Measurements from ENCODE around the gene GJA4.

Gene GJA4

GRCh38 chr1:34839526-34840305 lies 46.9 kb downstream of the GJA4 start:
- Histone ChIP-seq H3K9me3 (ENCODE audit: control insufficient read depth in 2 of 2, low read length in 2 of 2) (no peaks in the 10 kb centered on the region), H3K27ac (ENCODE audit: low read length) (no peak overlapping the region), H3K4me1 (ENCODE audit: control insufficient read depth, insufficient read depth, low read length) (no peaks in the 10 kb centered on the region), H3K9ac (ENCODE audit: low read length in 2 of 2) (no peak overlapping the region), H3K27me3 (ENCODE audit: control insufficient read depth in 1 of 2, insufficient read depth in 2 of 2, low read length in 2 of 2) (no peaks in the 10 kb centered on the region), H3K36me3 (ENCODE audit: control insufficient read depth in 2 of 2, insufficient read depth in 2 of 2, low read length in 2 of 2) (peaks cover 0 to 3% of the 10 kb centered on the region in 2 donors), H3K4me3 (ENCODE audit: low read length in 2 of 2) (no peak overlapping the region)

- Histone ChIP-seq H3K27me3 (ENCODE audit: control insufficient read depth in 1 of 2, insufficient read depth in 2 of 2, low read length in 2 of 2) (no peaks in the 10 kb centered on the region), H3K36me3 (ENCODE audit: control insufficient read depth in 2 of 2, insufficient read depth in 2 of 2, low read length in 2 of 2) (peaks cover 0 to 3% of the 10 kb centered on the region in 2 donors), H3K9me3 (ENCODE audit: control insufficient read depth in 2 of 2, low read length in 2 of 2) (no peaks in the 10 kb centered on the region), H3K9ac (ENCODE audit: low read length in 2 of 2) (no peak overlapping the region), H3K4me1 (ENCODE audit: control insufficient read depth, insufficient read depth, low read length) (no peaks in the 10 kb centered on the region), H3K4me3 (ENCODE audit: low read length in 2 of 2) (no peak overlapping the region), H3K27ac (ENCODE audit: low read length) (no peak overlapping the region)
These were observed 47.6 kb downstream of the GJA4 start for GRCh38 chr1:34840426-34840825.

GRCh38 chr1:34842073-34842472 lies 49.3 kb downstream of the GJA4 start:
- H3K27me3 ChIP-seq (ENCODE audit: control insufficient read depth in 1 of 2, insufficient read depth in 2 of 2, low read length in 2 of 2), result no peaks in the 10 kb centered on the region
- H3K4me3 ChIP-seq (ENCODE audit: low read length in 2 of 2), result no peak overlapping the region
- peaks cover 0 to 3% of the 10 kb centered on the region in 2 donors for H3K36me3 ChIP-seq (ENCODE audit: control insufficient read depth in 2 of 2, insufficient read depth in 2 of 2, low read length in 2 of 2)
- H3K4me1 ChIP-seq (ENCODE audit: control insufficient read depth, insufficient read depth, low read length), result no peaks in the 10 kb centered on the region
- no peak overlapping the region for H3K27ac ChIP-seq (ENCODE audit: low read length)
- H3K9ac ChIP-seq (ENCODE audit: low read length in 2 of 2), result no peak overlapping the region
- no peaks in the 10 kb centered on the region for H3K9me3 ChIP-seq (ENCODE audit: control insufficient read depth in 2 of 2, low read length in 2 of 2)

- Histone ChIP-seq H3K27ac (ENCODE audit: low read length) (no peak overlapping the region), H3K27me3 (ENCODE audit: control insufficient read depth in 1 of 2, insufficient read depth in 2 of 2, low read length in 2 of 2) (no peaks in the 10 kb centered on the region), H3K4me3 (ENCODE audit: low read length in 2 of 2) (no peak overlapping the region), H3K36me3 (ENCODE audit: control insufficient read depth in 2 of 2, insufficient read depth in 2 of 2, low read length in 2 of 2) (peaks cover 0 to 5% of the 10 kb centered on the region in 2 donors), H3K4me1 (ENCODE audit: control insufficient read depth, insufficient read depth, low read length) (no peaks in the 10 kb centered on the region), H3K9ac (ENCODE audit: low read length in 2 of 2) (no peak overlapping the region), H3K9me3 (ENCODE audit: control insufficient read depth in 2 of 2, low read length in 2 of 2) (no peaks in the 10 kb centered on the region)
These were observed 50.2 kb downstream of the GJA4 start for GRCh38 chr1:34842952-34843371.

GRCh38 chr1:34843392-34844251 lies 50.8 kb downstream of the GJA4 start:
- H3K27ac ChIP-seq (ENCODE audit: low read length), result no peak overlapping the region
- H3K4me1 ChIP-seq (ENCODE audit: control insufficient read depth, insufficient read depth, low read length), result no peaks in the 10 kb centered on the region

GRCh38 chr1:34844252-34844634 lies 51.4 kb downstream of the GJA4 start:
- Histone ChIP-seq H3K9me3 (ENCODE audit: control insufficient read depth in 2 of 2, low read length in 2 of 2) (no peaks in the 10 kb centered on the region), H3K4me1 (ENCODE audit: control insufficient read depth, insufficient read depth, low read length) (no peaks in the 10 kb centered on the region), H3K9ac (ENCODE audit: low read length in 2 of 2) (no peak overlapping the region), H3K27ac (ENCODE audit: low read length) (no peak overlapping the region), H3K36me3 (ENCODE audit: control insufficient read depth in 2 of 2, insufficient read depth in 2 of 2, low read length in 2 of 2) (peaks cover 0 to 6% of the 10 kb centered on the region in 2 donors), H3K27me3 (ENCODE audit: control insufficient read depth in 1 of 2, insufficient read depth in 2 of 2, low read length in 2 of 2) (no peaks in the 10 kb centered on the region), H3K4me3 (ENCODE audit: low read length in 2 of 2) (no peak overlapping the region)

More at GRCh38 chr1:34843392-34844251, 50.8 kb downstream of the GJA4 start:
- no peaks in the 10 kb centered on the region for H3K9me3 ChIP-seq (ENCODE audit: control insufficient read depth in 2 of 2, low read length in 2 of 2)
- no peaks in the 10 kb centered on the region for H3K27me3 ChIP-seq (ENCODE audit: control insufficient read depth in 1 of 2, insufficient read depth in 2 of 2, low read length in 2 of 2)
- peaks cover 0 to 5% of the 10 kb centered on the region in 2 donors for H3K36me3 ChIP-seq (ENCODE audit: control insufficient read depth in 2 of 2, insufficient read depth in 2 of 2, low read length in 2 of 2)
- no peak overlapping the region for H3K9ac ChIP-seq (ENCODE audit: low read length in 2 of 2)
- no peak overlapping the region for H3K4me3 ChIP-seq (ENCODE audit: low read length in 2 of 2)
